Measurements from ENCODE around the gene UNC119B. TPM values are rescaled to one million over a fixed set of nuclear protein-coding genes. Genes with fewer than 3 reads are reported as not detected.

The UNC119B gene
- total RNA-seq, 1 experiment from 2014 or later = 50.4 TPM

DNA sequence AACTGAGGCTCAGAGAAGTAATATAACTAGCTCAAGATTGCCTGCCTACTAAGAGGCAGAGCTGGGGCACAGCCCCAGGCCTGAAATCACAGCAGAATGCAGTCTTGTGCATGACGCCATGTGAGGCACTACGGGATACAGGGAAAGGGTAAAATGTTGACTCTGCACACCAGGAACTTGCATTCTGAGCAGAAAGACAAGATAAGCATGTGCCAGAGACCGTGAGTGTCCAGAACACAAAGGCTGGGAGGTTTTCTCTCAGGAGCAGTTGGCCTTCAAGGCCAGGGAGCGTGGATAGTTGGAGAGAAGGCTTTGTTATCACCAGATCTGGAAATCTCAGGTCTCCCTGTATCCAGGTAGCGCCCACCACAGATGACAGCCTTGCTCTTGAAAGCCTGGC lies 46.5 kb upstream of the UNC119B start:
- H3K27me3 ChIP-seq (replicated peaks; ENCODE audit: insufficient read depth, low read depth, low read length, poor library complexity) = no peaks in the 10 kb centered on the region
- no peaks in the 10 kb centered on the region for H3K36me3 ChIP-seq (ENCODE audit: insufficient read depth, low read length, poor library complexity, severe bottlenecking)
- peaks cover 3% of the 10 kb centered on the region for H3K4me1 ChIP-seq (ENCODE audit: insufficient read depth, low read length, poor library complexity, severe bottlenecking)
- TF ChIP-seq, protein P1, sequence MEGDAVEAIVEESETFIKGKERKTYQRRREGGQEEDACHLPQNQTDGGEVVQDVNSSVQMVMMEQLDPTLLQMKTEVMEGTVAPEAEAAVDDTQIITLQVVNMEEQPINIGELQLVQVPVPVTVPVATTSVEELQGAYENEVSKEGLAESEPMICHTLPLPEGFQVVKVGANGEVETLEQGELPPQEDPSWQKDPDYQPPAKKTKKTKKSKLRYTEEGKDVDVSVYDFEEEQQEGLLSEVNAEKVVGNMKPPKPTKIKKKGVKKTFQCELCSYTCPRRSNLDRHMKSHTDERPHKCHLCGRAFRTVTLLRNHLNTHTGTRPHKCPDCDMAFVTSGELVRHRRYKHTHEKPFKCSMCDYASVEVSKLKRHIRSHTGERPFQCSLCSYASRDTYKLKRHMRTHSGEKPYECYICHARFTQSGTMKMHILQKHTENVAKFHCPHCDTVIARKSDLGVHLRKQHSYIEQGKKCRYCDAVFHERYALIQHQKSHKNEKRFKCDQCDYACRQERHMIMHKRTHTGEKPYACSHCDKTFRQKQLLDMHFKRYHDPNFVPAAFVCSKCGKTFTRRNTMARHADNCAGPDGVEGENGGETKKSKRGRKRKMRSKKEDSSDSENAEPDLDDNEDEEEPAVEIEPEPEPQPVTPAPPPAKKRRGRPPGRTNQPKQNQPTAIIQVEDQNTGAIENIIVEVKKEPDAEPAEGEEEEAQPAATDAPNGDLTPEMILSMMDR (conservative IDR thresholded peaks at IDR 0.05; ENCODE audit: low read depth, low read length) = no peak
- no peak for TF ChIP-seq EZH2 (IDR thresholded peaks at IDR 0.05; ENCODE audit: borderline replicate concordance, low read depth, low read length, poor library complexity, severe bottlenecking)
- no TSS peak for BruUV-seq (replicated peaks)
- ChIA-PET CTCF (no interaction called here), POLR2A (ENCODE audit: low non-redundant PET) (no interaction called here)
- H3K9me3 ChIP-seq (ENCODE audit: low read depth, low read length, poor library complexity, severe bottlenecking) = no peaks in the 10 kb centered on the region
- H3K4me3 ChIP-seq (ENCODE audit: low read depth, low read length, poor library complexity, severe bottlenecking) = no peak overlapping the region
- DNase-seq (ENCODE audit: low spot score) = no peak
- no peak overlapping the region for H3K27ac ChIP-seq (ENCODE audit: low read depth, low read length, poor library complexity, severe bottlenecking)
- intact Hi-C loops (cut with micrococcal nuclease; ENCODE audit: unreplicated experiment) = no loop called here

DNA sequence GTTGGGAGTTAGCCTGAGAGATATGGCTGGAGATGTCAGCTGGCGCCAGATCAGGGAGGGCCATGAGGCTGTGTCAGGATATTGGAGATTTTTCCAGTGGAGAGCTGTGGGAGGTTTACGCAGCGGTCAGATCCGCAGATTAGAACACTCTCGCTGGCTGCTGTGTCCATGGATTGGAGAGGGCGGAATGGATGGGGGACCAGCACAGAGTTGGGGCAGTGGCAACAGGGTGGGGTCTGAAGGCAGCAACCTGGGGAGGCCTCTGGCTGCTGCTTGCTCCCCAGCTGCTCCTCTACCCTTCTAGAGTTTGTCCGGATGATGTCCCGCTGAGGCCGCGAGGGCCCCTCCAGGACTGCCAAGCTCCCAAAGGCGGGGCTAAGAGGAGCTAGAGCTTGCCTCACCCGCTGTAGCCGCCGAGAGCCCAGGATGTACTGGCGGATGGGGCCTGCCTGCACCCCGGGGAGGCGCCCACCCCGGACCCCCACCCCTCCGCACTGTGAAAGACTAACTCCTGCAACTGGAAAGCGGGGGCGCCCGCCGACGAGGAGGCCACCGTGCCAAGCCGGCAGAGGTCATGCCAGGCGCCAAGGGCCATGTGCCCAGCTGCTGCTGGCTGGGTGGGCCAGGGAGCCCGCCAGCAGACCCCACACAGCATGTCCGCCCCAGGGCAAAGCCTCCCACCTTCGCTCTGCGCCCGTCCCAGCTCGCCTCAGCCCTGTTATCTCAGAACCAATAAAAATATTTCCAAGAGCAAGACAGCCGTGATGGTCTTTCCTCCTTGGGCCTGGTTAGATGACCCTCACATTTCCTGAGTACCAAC lies 43.5 kb upstream of the UNC119B start:
- no peak overlapping the region for H3K27ac ChIP-seq (ENCODE audit: low read depth, low read length, poor library complexity, severe bottlenecking)
- POLR2A ChIA-PET (ENCODE audit: low non-redundant PET) = no interaction called here
- H3K27me3 ChIP-seq (replicated peaks; ENCODE audit: insufficient read depth, low read depth, low read length, poor library complexity) = no peaks in the 10 kb centered on the region
- TF ChIP-seq, protein P1 (conservative IDR thresholded peaks at IDR 0.05; ENCODE audit: low read depth, low read length) = no peak
- TF ChIP-seq EZH2 (IDR thresholded peaks at IDR 0.05; ENCODE audit: borderline replicate concordance, low read depth, low read length, poor library complexity, severe bottlenecking) = no peak
- H3K9me3 ChIP-seq (ENCODE audit: low read depth, low read length, poor library complexity, severe bottlenecking) = no peaks in the 10 kb centered on the region
- intact Hi-C loops (cut with micrococcal nuclease; ENCODE audit: unreplicated experiment) = no loop called here
- CTCF ChIA-PET = interaction anchor here (0.7 kb wide), 1 partner anchor 129 kb away, joined by 4 read pairs; no protein-coding TSS in a partner anchor
- DNase-seq (ENCODE audit: low spot score) = no peak
- peaks cover 15% of the 10 kb centered on the region for H3K4me1 ChIP-seq (ENCODE audit: insufficient read depth, low read length, poor library complexity, severe bottlenecking)
- H3K36me3 ChIP-seq (ENCODE audit: insufficient read depth, low read length, poor library complexity, severe bottlenecking) = no peaks in the 10 kb centered on the region
- BruUV-seq (replicated peaks) = no TSS peak
- no peak overlapping the region for H3K4me3 ChIP-seq (ENCODE audit: low read depth, low read length, poor library complexity, severe bottlenecking)

DNA sequence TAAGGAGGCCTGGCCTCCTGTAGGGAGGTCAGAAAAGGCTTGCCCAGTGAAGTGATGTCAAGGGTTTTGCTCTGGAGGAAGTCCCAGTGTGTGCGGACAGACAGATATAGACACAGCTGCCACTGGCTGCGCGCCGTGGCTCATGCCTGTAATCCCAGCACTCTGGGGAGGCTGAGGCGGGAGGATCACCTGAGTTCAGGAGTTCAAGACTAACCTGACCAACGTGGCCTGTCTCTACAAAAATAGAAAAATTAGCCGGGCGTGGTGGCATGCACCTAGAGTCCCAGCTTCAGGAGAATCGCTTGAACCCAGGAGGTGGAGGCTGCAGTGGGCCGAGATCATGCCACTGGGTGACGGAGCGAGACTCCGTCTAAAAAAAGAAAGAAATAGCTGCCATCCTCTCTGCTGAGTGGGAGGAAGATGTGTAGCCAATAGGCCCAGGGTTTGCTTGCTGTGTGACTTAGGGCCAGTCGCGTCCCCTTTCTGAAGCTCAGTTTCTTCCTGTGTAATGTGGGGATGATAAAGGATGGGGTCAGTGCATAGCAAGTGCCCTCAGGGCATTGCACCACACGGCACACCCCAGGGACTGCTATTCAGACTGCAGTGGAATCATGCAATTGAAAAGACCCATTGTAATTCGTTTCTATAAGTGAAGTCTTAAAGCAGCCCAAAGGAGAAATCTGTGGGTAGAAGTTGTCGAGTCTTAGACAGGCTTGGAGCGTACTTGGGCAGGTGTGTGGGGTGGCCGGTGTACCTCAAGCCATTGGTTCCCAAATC lies 42.0 kb upstream of the UNC119B start:
- CTCF ChIA-PET = interaction anchor here (1.3 kb wide), 1 partner anchor 21 kb away, joined by 5 read pairs; no protein-coding TSS in a partner anchor
- no peak for DNase-seq (ENCODE audit: low spot score)
- H3K4me3 ChIP-seq (ENCODE audit: low read depth, low read length, poor library complexity, severe bottlenecking) = no peak overlapping the region

More for the DNA sequence above, 42.0 kb upstream of the UNC119B start:
- no peaks in the 10 kb centered on the region for H3K9me3 ChIP-seq (ENCODE audit: low read depth, low read length, poor library complexity, severe bottlenecking)
- intact Hi-C loops (cut with micrococcal nuclease; ENCODE audit: unreplicated experiment) = no loop called here
- H3K27me3 ChIP-seq (replicated peaks; ENCODE audit: insufficient read depth, low read depth, low read length, poor library complexity) = no peaks in the 10 kb centered on the region
- peaks cover 15% of the 10 kb centered on the region for H3K4me1 ChIP-seq (ENCODE audit: insufficient read depth, low read length, poor library complexity, severe bottlenecking)
- POLR2A ChIA-PET (ENCODE audit: low non-redundant PET) = no interaction called here
- H3K36me3 ChIP-seq (ENCODE audit: insufficient read depth, low read length, poor library complexity, severe bottlenecking) = no peaks in the 10 kb centered on the region
- no TSS peak for BruUV-seq (replicated peaks)
- TF ChIP-seq, protein P1 (conservative IDR thresholded peaks at IDR 0.05; ENCODE audit: low read depth, low read length) = no peak
- TF ChIP-seq EZH2 (IDR thresholded peaks at IDR 0.05; ENCODE audit: borderline replicate concordance, low read depth, low read length, poor library complexity, severe bottlenecking) = no peak
- H3K27ac ChIP-seq (ENCODE audit: low read depth, low read length, poor library complexity, severe bottlenecking) = no peak overlapping the region

Measured in A673 (cell line).